ENCODE results near the gene IKZF2.

Gene IKZF2

GRCh38 chr2:213151437-213152064 is at the start of gene IKZF2:
Gene IKZF2 (minus strand): TSS chr2:213151612. CDS start chr2:213148629, 2,983 bp downstream.
- peak; percentile 43 to 52 for DNase-seq (ENCODE audit: low read depth in 2 of 2)

GRCh38 chr2:213199871-213200270 is 48.5 kb upstream of the IKZF2 start:
- no peak for DNase-seq (ENCODE audit: low read depth in 2 of 2)

- DNase-seq (ENCODE audit: low read depth in 2 of 2), result no peak
These were observed 37.8 kb upstream of the IKZF2 start for GRCh38 chr2:213189001-213189899.

GRCh38 chr2:213188533-213188867 is 37.1 kb upstream of the IKZF2 start:
- DNase-seq (ENCODE audit: low read depth in 2 of 2), result no peak

- no peak for DNase-seq (ENCODE audit: low read depth in 2 of 2)
These were observed 36.6 kb upstream of the IKZF2 start for GRCh38 chr2:213187833-213188532.

- DNase-seq (ENCODE audit: low read depth in 2 of 2), result no peak
These were observed 36.0 kb upstream of the IKZF2 start for GRCh38 chr2:213187386-213187785.

- DNase-seq (ENCODE audit: low read depth in 2 of 2), result no peak
These were observed 33.9 kb upstream of the IKZF2 start for GRCh38 chr2:213185147-213185822.

- DNase-seq (ENCODE audit: low read depth in 2 of 2), result no peak
These were observed 30.3 kb upstream of the IKZF2 start for GRCh38 chr2:213181712-213182111.

- no peak for DNase-seq (ENCODE audit: low read depth in 2 of 2)
These were observed 26.3 kb upstream of the IKZF2 start for GRCh38 chr2:213177679-213178078.

GRCh38 chr2:213175673-213176247 is 24.3 kb upstream of the IKZF2 start:
- DNase-seq (ENCODE audit: low read depth in 2 of 2), result no peak

GRCh38 chr2:213172641-213173040 is 21.2 kb upstream of the IKZF2 start:
- DNase-seq (ENCODE audit: low read depth in 2 of 2), result no peak

- no peak for DNase-seq (ENCODE audit: low read depth in 2 of 2)
These were observed 19.7 kb upstream of the IKZF2 start for GRCh38 chr2:213171147-213171546.

- DNase-seq (ENCODE audit: low read depth in 2 of 2), result no peak
These were observed 16.0 kb upstream of the IKZF2 start for GRCh38 chr2:213167271-213167930.

- no peak for DNase-seq (ENCODE audit: low read depth in 2 of 2)
These were observed 14.7 kb upstream of the IKZF2 start for GRCh38 chr2:213166109-213166508.

GRCh38 chr2:213164263-213164662 is 12.9 kb upstream of the IKZF2 start:
- DNase-seq (ENCODE audit: low read depth in 2 of 2), result no peak

- DNase-seq (ENCODE audit: low read depth in 2 of 2), result no peak
These were observed 11.2 kb upstream of the IKZF2 start for GRCh38 chr2:213162516-213163118.

GRCh38 chr2:213161759-213162515 is 10.5 kb upstream of the IKZF2 start:
- DNase-seq (ENCODE audit: low read depth in 2 of 2), result no peak

GRCh38 chr2:213159768-213160167 is 8.4 kb upstream of the IKZF2 start:
- DNase-seq (ENCODE audit: low read depth in 2 of 2), result no peak

- no peak for DNase-seq (ENCODE audit: low read depth in 2 of 2)
These were observed 5.8 kb upstream of the IKZF2 start for GRCh38 chr2:213157242-213157641.

GRCh38 chr2:213156717-213157116 is 5.3 kb upstream of the IKZF2 start:
- no peak for DNase-seq (ENCODE audit: low read depth in 2 of 2)
